ENCODE measurements around the gene CADPS2.

- TF ChIP-seq CTCF (IDR thresholded peaks at IDR 0.05), result no peak
- TF ChIP-seq POLR2A (IDR thresholded peaks at IDR 0.05), result no peak
Measured at GRCh38 chr7:122549578-122549977, 336.7 kb downstream of the CADPS2 start.
